Activated CD4-positive, alpha-beta T cell treated with anti-CD3 and anti-CD28 coated beads, Interleukin-10, Interleukin-2, amounts not matched to agents 100 ng/mL and 50 ng/mL, durations not matched to agents 16 hours and 8 hours (primary cell): Measurements from ENCODE around the gene MORN1.

Source experiments
- DNase-seq: peaks from one replicate; pipeline ENCODE4 v3.0.0-alpha.2; 2020

The MORN1 gene

GRCh38 chr1:2418791-2419320, 27.5 kb upstream of the MORN1 start:
- DNase-seq: no peak

GRCh38 chr1:2417833-2418225, 26.5 kb upstream of the MORN1 start:
- DNase-seq: no peak

- DNase-seq: no peak
These were observed 25.9 kb upstream of the MORN1 start for GRCh38 chr1:2417083-2417832.

DNA sequence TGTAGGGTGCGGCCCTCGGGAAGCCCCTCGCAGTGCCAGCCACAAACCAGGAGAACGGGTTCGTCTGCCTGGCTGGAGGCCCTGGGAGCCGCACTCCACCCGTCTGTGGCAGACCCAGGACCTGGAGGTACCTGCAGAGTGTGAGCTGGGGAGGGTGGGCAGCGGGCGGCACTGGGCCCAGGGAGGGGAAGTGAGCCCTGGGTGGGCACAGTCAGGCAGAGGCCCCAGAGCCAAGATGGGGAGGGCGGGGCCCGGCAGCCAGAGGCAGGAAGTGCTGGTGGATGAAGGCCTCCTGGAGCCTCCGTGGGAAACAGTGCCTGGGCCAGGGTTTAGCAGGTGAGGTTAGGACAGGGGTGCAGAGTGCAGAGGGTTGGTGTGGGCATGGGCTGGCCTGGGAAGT, 25.0 kb upstream of the MORN1 start:
- DNase-seq: peak; percentile 42

DNA sequence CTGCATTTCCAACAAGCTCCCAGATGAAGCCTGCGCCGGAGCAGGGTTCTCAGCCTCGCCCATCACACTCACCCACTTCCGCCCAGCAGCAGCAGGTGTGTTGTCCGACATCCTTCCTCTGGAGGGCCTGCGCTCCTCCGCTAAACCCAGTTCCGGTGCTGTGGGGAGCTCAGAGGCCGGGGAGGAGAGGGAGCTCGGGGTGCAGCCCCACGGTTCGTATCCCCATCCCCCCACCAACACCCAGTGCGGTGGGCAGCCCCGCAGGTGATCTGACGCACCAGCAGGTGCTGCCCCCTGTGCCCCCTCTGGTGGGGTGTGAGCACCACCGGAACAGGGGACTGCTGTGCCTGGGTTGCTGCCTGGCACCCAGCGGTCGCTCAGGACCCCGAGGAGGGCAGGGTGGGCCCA, 24.5 kb upstream of the MORN1 start:
- DNase-seq: peak; percentile 70

DNA sequence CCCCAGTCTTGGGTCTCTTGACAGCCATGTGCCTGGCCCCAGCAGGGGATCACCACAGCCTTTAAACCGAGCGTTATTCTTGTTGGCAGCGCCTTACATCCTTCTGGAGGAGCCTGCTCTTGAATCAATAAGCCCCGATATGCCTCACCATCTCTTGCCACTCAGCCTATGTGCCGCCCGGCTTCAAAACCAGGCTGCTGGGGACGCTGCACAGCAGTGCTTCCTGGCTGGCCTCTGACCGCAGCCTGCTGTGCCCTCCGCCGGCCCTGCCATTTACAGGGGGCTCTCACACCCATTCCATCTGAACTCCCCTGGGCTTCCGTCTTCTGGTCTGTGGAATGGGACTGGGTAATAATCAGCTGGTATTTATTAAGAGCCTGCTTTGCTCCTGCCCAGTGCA, 24.0 kb upstream of the MORN1 start:
- no peak for DNase-seq

GRCh38 chr1:2414297-2414958, 23.1 kb upstream of the MORN1 start:
- peak; percentile 82 for DNase-seq

GRCh38 chr1:2413495-2414296, 22.3 kb upstream of the MORN1 start:
- DNase-seq: peak; percentile 38

DNA sequence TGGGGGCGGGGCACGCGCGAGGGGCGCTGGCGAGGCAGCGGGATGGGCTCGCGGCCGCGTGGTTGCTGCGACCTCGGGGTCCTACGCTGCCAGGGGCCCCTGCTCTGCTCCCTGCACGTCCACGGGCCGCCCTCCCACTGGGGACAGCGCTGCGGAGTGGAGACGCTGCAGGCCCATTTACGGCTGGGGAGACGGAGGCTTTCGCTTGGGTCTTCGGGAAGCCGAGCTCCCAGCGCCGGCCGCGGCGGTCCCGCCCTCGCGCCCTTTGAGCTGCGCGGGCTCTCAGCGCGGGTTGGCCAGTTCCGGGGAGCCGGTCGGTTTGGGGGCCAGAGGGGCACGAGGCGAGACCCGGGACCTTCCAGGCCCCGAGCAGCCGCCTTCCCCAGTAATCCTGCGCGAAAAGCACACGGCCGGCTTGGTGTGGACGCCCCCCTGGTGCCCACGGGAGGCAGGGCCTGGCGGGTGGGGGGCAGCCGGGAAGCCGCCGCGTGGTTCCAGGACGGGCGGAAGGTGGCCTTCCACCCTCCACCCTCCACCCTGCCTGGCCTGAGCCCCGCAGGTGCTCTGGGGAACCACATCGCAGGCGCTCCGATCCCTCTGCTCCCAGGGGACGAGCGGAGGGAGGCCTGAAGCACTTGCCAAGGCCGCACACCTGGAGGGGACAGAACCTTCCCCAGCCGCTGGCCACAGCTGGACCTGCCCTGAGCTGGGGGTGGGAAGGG, 21.6 kb upstream of the MORN1 start:
- no peak for DNase-seq

GRCh38 chr1:2412395-2412772, 21.0 kb upstream of the MORN1 start, which contains the start of gene PEX10:
Gene PEX10, minus strand, starts transcription at chr1:2412564. Its CDS starts 62 bp downstream, at chr1:2412502.
- DNase-seq: peak; percentile 99

- no peak for DNase-seq
These were observed 20.5 kb upstream of the MORN1 start for GRCh38 chr1:2411801-2412394.

GRCh38 chr1:2409745-2410144, 18.4 kb upstream of the MORN1 start:
- DNase-seq: no peak

DNA sequence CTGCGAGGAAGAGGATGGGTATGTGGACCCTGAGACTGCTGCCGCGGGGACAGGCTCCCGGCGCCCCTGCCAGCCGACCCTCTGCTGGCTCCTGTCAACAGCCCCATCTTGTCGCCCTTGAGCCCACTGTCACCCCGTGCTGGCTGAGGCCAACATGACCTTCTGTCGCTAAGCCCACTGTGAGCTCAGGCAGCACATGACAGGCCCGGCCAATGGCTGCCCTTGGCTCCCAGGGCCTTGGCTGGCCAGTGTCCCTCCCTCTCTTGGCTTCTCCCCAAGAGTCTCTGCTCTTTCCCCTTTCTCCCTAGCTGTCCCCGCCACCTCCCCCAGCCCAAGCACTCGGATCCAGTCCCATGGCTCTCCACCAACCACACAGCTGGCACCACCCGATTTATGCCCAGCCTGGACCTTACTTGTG, 17.5 kb upstream of the MORN1 start:
- DNase-seq: no peak

DNA sequence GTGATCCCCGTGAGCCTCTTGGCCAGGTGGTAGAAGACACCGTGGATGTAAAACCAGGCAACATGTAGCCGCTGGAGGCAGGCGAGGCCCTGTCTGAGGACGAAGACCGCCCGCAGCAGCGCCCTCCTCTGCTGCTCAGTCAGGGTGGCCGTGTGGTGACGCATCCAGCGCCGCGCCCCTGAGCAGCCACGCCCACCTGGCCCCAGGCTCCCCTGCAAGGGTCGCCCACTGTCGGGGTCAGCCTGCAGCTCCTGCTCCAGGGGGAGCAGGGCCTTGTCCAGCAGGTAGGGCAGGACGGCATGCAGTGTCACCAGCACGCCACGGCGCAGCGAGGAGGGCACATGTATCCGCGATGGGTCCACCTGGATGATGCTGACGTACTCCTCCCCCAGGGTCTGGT, 17.1 kb upstream of the MORN1 start:
- no peak for DNase-seq

DNA sequence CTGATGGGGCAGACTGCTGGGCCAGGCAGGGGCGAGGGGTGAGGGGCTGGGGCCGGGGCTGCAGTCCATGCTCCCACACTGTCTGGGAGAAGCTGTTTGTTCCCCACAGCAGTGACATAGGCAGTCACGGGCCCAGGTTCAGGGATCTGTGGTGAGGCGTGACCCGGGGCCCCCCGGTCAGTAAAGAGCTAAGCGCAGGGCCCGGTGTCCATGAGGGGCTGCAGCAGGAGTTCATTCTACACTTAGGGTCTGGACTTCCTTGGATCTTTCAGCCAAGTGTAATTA, 16.6 kb upstream of the MORN1 start:
- DNase-seq: no peak

DNA sequence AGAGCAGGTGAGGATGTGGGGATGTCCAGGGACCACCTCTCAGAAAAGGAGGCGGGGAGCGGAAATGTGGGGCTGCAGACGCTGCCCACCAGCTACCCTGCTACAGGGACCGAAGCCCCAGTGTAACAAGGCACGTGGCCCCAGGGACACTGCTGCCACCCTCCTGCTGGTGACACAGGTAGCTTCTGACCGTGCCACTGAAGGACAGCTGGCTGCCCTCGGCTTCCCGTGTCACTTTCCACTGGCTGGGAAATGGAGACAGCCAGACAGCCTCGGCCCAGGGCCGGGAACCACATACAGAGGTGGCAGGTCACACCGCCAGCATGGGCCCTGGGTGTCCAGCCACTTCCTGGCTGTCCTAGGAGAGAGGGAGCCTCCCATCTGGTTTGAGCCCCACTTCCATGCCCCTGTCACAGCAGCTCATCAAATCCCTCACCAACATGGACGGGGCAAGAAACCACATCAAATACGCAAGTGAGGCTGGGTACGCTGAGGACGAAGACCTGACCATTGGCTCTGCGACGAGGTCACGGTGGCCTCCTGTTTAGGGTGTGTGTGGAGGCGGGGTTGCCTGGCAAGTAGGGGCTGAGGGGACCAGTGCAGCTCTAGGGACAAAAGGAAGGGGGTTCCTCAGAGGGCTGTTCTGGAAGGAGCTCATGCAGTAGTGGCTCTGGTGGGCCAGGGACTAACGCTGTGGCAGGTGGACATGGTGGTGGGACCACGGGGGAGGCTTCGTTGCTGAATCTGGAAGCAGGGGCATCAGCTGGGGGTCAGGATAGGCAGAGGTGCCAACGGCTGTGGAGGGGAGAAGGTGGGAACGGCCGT, 16.0 kb upstream of the MORN1 start:
- no peak for DNase-seq

DNA sequence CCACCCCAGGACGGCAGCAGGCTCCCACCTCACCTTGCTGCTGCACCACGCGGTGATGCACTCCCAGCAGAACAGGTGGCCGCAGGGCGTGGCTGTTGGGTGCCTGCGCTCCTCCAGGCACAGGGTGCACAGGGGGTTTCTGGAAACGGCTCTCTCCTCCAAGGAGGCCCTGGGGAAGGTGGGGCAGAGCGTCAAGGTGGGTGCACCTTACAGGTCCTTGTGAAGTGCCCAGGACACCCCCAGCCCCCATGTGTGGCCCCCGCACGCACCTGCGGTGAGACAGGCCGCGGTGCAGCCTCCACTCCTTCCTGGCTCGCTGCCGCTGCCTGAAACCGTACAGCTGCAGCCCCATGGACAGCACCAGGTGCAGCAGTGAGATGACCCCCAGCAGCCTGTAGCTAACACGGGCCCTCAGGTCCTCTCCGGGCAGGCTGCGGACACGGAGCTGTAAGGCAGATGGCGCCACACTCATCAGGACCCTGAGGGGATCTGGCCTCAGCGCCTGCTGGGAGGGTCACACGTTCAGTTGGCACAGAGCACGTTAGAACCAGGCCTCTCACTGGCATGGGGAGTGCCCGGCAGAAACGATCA, 15.2 kb upstream of the MORN1 start:
- DNase-seq: no peak

GRCh38 chr1:2405588-2406295, 14.4 kb upstream of the MORN1 start:
- no peak for DNase-seq

DNA sequence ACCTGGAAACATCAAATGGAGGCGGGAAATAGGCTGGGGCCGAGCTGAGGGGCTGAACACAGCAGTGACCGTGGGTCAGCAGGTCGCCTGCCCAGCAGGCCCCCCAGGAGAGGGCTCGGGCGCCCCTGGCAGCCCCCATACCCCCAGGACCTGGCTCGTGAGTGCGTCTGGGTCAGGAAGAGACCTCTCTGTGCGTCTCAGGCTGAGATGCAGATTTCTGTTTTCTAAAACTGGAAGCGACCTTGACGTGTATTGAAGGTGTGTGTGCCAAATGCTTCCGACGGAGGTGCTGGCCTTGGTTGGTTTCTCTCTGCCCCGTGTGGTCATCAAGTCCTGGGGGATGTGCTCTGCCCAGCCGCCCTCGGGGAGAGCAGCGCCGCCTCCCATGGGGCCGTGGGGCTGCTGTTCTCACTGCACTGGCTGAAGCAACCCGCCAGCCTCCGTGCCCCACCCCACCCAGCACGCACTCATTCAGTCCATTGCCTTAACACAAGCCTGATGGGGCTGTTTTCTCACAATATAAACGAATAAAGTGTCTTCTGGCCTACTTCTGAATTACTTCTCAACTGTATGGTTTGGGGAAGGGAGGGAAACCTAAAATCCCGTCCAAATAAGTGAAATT, 13.6 kb upstream of the MORN1 start:
- no peak for DNase-seq
